T-helper 17 cell (primary cell): ENCODE measurements around the gene VPS45. TPM values are rescaled to one million over a fixed set of nuclear protein-coding genes. Genes with fewer than 3 reads are reported as not detected.
"Not testable (repeated sequence)": the region's sequence is repeated elsewhere in the genome, so short reads cannot be mapped to it uniquely, and the experiment has no call there.

Source experiments
- ATAC-seq: fragments of 150-1000 bp; cut with Tn5 transposase; 2 replicates; pipeline ENCODE4 v1.10.0; 2021; ENCODE audit warnings: mild to moderate bottlenecking, moderate library complexity
- DNase-seq, 3 donors: peaks; one replicate each; pipeline versions ENCODE4 v3.0.0 to v3.0.0-alpha.2; 2020 to 2021
- H3K9me3 ChIP-seq: one replicate; pipeline ENCODE4 v1.7.0; 2013; ENCODE audit warnings: low read length, mild to moderate bottlenecking; ENCODE audit not compliant: control insufficient read depth, poor library complexity, severe bottlenecking
- H3K27ac Mint-ChIP-seq: one replicate; pipeline ENCODE4 v1.8.0; 2022; ENCODE audit warnings: mild to moderate bottlenecking, moderate library complexity, mixed read lengths
- H3K27me3 Mint-ChIP-seq: one replicate; pipeline ENCODE4 v1.8.0; 2022; ENCODE audit warnings: mixed read lengths
- H3K36me3 Mint-ChIP-seq: one replicate; pipeline ENCODE4 v1.8.0; 2022; ENCODE audit warnings: low read depth, mixed read lengths
- H3K4me1 Mint-ChIP-seq: one replicate; pipeline ENCODE4 v1.8.0; 2022; ENCODE audit warnings: mild to moderate bottlenecking, mixed read lengths
- H3K4me3 Mint-ChIP-seq: one replicate; pipeline ENCODE4 v1.8.0; 2022; ENCODE audit warnings: mild to moderate bottlenecking, moderate library complexity, mixed read lengths
- total RNA-seq, 4 donors: library from RNA in 2 of 4; stranded (reverse) in 2 of 4; gene quantifications; one replicate each; pipeline ENCODE4 v1.2.3 and lab custom pipeline; 2022 to 2026

VPS45 gene
- total RNA-seq, 2 donors from 2014 or later: 17.5 to 18.4 TPM

- no peaks in the 10 kb centered on the region for H3K9me3 ChIP-seq
- no peak overlapping the region for H3K27ac Mint-ChIP-seq
- H3K4me1 Mint-ChIP-seq: peaks cover 4% of the 10 kb centered on the region
- ATAC-seq: no peak
- no peaks in the 10 kb centered on the region for H3K36me3 Mint-ChIP-seq
- no peaks in the 10 kb centered on the region for H3K27me3 Mint-ChIP-seq
- no peak for DNase-seq
- H3K4me3 Mint-ChIP-seq: no peak overlapping the region
Observed at GRCh38 chr1:150180474-150180873, 112.9 kb downstream of the VPS45 start.

DNA sequence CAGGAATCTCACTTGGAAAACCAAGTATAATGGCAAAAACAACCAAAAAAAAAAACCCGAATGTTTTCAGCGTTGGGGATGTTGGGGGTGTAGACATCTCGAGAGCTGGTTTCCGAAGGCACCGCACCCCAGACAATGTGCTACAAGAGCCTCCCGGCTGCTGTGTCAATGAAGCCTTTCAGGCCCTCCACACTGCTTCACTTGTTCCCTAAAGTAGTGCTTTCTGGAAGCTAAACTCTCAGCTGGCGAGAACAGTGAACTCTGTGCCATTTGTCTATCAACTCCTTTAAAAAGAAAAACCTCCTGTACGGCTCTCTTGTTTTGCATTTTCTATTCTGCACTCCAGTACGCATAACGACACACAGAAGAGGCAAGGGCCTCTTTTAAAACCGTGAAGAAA is 114.7 kb downstream of the VPS45 start:
- Mint-ChIP-seq H3K27me3 (no peaks in the 10 kb centered on the region), H3K36me3 (no peaks in the 10 kb centered on the region), H3K4me1 (peaks cover 5% of the 10 kb centered on the region), H3K4me3 (no peak overlapping the region), H3K27ac (no peak overlapping the region)
- DNase-seq (no peak), ATAC-seq (no peak)
- no peaks in the 10 kb centered on the region for H3K9me3 ChIP-seq

GRCh38 chr1:150183061-150183460 is 115.5 kb downstream of the VPS45 start:
- Mint-ChIP-seq H3K27me3 (no peaks in the 10 kb centered on the region), H3K36me3 (no peaks in the 10 kb centered on the region), H3K27ac (no peak overlapping the region), H3K4me1 (peaks cover 8% of the 10 kb centered on the region), H3K4me3 (no peak overlapping the region)
- ATAC-seq (no peak), DNase-seq (no peak)
- no peaks in the 10 kb centered on the region for H3K9me3 ChIP-seq

DNA sequence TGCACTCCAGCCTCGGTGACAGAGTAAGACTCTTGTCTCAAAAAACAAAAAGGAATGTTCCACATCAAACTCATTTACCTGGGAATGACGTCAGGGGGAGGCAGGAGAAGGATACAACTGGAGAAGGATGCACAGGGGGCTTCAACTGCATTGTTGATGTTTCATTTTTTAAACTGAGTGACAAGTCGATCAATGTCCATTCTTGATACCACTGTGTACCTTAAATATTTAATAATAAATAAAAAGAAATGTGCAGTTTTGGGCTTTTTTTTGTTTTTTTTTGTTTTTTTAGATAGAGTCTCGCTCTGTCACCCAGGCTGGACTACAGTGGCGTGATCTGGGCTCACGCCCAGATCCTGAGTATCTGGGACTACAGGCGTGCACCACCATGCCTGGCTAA is 117.9 kb downstream of the VPS45 start:
- DNase-seq: no peak
- Mint-ChIP-seq H3K27ac (no peak overlapping the region), H3K36me3 (no peaks in the 10 kb centered on the region), H3K4me1 (peaks cover 8% of the 10 kb centered on the region), H3K27me3 (peaks cover 5% of the 10 kb centered on the region), H3K4me3 (no peak overlapping the region)
- no peak for ATAC-seq
- H3K9me3 ChIP-seq: no peaks in the 10 kb centered on the region

DNA sequence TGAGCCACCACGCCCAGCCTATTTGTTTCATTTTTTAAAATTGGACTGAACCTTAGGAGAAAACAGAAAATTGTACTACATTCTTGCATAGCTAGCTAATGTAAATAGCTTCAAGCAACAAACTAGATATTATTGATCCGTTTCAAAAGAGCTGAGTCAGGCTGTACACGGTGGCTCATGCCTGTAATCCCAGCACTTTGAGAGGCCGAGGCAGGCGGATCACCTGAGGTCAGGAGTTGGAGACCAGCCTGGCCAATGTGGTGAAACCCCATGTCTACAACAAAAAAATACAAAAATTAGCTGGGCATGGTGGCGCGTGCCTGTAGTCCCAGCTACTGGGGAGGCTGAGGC is 118.8 kb downstream of the VPS45 start:
- not testable (repeated sequence) for H3K27me3 Mint-ChIP-seq, H3K36me3 Mint-ChIP-seq, H3K4me1 Mint-ChIP-seq, H3K4me3 Mint-ChIP-seq, DNase-seq, H3K9me3 ChIP-seq, H3K27ac Mint-ChIP-seq, ATAC-seq

DNA sequence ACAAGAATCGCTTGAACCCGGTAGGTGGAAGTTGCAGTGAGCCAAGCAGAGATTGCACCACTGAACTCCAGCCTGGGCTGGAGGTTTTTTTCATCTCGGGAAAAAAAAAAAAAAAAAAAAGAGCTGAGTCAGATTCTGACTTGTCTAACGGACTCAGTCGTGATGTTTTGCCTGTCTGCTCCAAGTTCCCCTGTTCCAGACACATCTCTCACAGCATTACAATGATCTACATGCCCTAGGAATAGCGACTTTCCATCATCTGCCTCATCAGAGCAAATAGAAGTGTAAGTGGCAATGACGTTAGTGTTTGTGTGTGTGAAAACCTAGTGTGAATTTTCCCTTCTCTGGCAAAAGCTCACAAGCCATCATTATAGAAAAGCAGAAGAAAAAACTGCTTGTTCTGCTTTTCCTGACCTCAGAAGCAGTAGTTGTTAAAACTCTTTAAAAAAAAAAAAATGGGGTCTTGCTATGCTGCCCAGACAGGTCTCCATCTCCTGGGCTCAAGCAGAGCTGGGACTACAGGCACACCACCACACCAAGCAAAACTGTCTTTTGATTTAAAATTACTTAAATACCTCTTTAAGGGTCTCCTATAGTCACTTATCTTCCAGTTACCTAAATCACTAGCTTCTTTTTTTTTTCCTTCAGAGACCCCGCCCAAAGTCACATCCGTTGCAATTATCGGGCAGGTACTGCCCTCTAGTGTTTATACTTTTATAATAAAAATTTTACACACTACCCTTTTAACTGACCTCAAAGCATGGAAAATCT is 119.4 kb downstream of the VPS45 start:
- DNase-seq (no peak), ATAC-seq (peak; percentile 86)
- H3K27ac Mint-ChIP-seq: peak overlapping the region; percentile 34

GRCh38 chr1:150187560-150187931 is 120.0 kb downstream of the VPS45 start:
- Mint-ChIP-seq H3K36me3 (no peaks in the 10 kb centered on the region), H3K4me3 (peak overlapping the region; percentile 41), H3K27me3 (peaks cover 5% of the 10 kb centered on the region), H3K4me1 (peaks cover 5% of the 10 kb centered on the region), H3K27ac (peak overlapping the region; percentile 34)
- DNase-seq (no peak), ATAC-seq (peak; percentile 51)
- H3K9me3 ChIP-seq: no peaks in the 10 kb centered on the region

More for the DNA sequence above, 119.4 kb downstream of the VPS45 start:
- peaks cover 5% of the 10 kb centered on the region for H3K4me1 Mint-ChIP-seq
- H3K9me3 ChIP-seq: no peaks in the 10 kb centered on the region
- peak overlapping the region; percentile 41 for H3K4me3 Mint-ChIP-seq
- H3K36me3 Mint-ChIP-seq: no peaks in the 10 kb centered on the region
- H3K27me3 Mint-ChIP-seq: peaks cover 5% of the 10 kb centered on the region

DNA sequence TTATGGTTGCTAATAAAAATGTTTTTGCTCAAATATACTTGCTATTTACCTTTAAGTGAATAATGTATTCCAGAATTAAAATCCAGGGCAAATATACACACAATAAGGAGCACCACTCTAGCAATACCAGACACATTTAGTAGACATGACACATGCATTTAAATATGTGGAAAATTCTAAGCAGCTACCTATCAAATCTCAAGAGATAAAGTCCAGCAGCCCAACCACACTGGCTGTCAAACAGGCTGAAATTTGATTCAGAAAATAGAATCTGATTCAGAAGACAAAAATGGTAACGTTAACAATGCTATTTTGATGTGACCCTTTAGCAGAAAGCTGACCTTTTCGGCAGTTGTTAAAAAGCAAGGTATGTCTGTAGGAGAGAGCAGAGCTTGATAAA is 124.4 kb downstream of the VPS45 start:
- H3K4me3 Mint-ChIP-seq: no peak overlapping the region
- peaks cover 7% of the 10 kb centered on the region for H3K4me1 Mint-ChIP-seq
- H3K27ac Mint-ChIP-seq: no peak overlapping the region
- no peak for ATAC-seq
- DNase-seq: no peak
- no peaks in the 10 kb centered on the region for H3K9me3 ChIP-seq
- peaks cover 19% of the 10 kb centered on the region for H3K27me3 Mint-ChIP-seq
- peaks cover 3% of the 10 kb centered on the region for H3K36me3 Mint-ChIP-seq

DNA sequence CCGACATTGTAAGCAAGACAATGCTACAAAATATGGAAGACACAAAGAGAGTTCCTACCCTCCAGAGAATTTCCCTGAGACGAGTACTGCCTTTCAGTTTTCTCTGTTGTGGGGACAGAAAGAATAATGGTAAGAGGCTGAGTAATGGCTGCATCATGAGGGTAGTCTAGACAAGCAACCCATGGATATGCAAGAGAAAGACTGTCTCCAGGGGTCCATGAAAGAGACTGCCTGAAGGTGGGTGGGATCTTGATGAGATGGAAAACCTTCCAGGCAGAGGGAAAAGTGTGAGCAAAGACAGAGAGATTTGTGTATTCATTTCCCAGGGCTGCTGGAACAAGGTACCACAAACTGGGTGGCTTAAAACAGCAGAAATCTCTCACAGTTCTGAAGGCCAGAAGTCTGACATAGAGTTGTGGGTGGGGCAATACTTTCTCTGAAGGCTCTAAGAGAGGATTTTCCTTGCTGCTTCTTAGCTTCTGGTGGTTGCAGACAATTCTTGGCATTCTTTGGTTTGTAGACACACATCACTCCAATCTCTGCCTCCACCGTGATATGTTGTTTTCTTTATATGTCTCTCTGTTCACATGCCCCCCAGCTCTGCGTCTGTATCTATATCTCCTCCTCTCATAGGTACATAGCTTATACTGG is 126.9 kb downstream of the VPS45 start:
- ATAC-seq (no peak), DNase-seq (no peak)
- H3K36me3 Mint-ChIP-seq: peaks cover 3% of the 10 kb centered on the region
- H3K4me3 Mint-ChIP-seq: no peak overlapping the region
- peaks cover 2% of the 10 kb centered on the region for H3K4me1 Mint-ChIP-seq
- H3K27ac Mint-ChIP-seq: no peak overlapping the region
- peaks cover 19% of the 10 kb centered on the region for H3K27me3 Mint-ChIP-seq
- no peaks in the 10 kb centered on the region for H3K9me3 ChIP-seq

Other genes starting within 250 kb of the VPS45 start
- 1 to 10 TPM; 5.3 to 7.2 TPM for gene BOLA1, start 168.2 kb upstream of the VPS45 start, total RNA-seq
- gene SV2A, start 149.9 kb upstream of the VPS45 start, total RNA-seq: 1 to 10 TPM; 4.6 to 4.7 TPM
- gene SF3B4, start 140.0 kb upstream of the VPS45 start, total RNA-seq: 10 to 100 TPM; 47.2 to 53.2 TPM
- under 1 TPM; 0.35 to 0.73 TPM for gene MTMR11, start 130.9 kb upstream of the VPS45 start, total RNA-seq
- gene OTUD7B, start 57.0 kb upstream of the VPS45 start, total RNA-seq: 10 to 100 TPM in 1 of 2 donors, 1 to 10 TPM in 1; 5.9 to 10.5 TPM
- 100 to 1,000 TPM in 1 of 2 donors, 10 to 100 TPM in 1; 71.4 to 124 TPM for gene PLEKHO1, start 82.1 kb downstream of the VPS45 start, total RNA-seq
- gene ANP32E, start 168.3 kb downstream of the VPS45 start, total RNA-seq: 10 to 100 TPM; 45.4 to 50.2 TPM
- gene CA14, start 190.0 kb downstream of the VPS45 start, total RNA-seq: not detected
- gene APH1A, start 201.2 kb downstream of the VPS45 start, total RNA-seq: 100 to 1,000 TPM; 118 TPM
- gene C1orf54, start 205.0 kb downstream of the VPS45 start, total RNA-seq: 1 to 10 TPM; 4.6 to 6.6 TPM
- 1 to 10 TPM; 3.6 to 4.5 TPM for gene CIART, start 214.8 kb downstream of the VPS45 start, total RNA-seq
- gene MRPS21, start 226.1 kb downstream of the VPS45 start, total RNA-seq: 10 to 100 TPM; 48.5 to 49.2 TPM